ENCODE measurements around the gene IQGAP2. TPM values are rescaled to one million over a fixed set of nuclear protein-coding genes. Genes with fewer than 3 reads are reported as not detected.
"Not testable (repeated sequence)": the region's sequence is repeated elsewhere in the genome, so short reads cannot be mapped to it uniquely, and the experiment has no call there.

Gene IQGAP2
- total RNA-seq, 1 donor from 2014 or later = 14.2 TPM

- Mint-ChIP-seq H3K4me1 (peaks cover 5% of the 10 kb centered on the region), H3K4me3 (no peak overlapping the region), H3K36me3 (ENCODE audit: low read depth) (no peaks in the 10 kb centered on the region), H3K27ac (ENCODE audit: unreplicated experiment) (no peak overlapping the region), H3K9me3 (no peaks in the 10 kb centered on the region), H3K27me3 (ENCODE audit: low read depth) (no peaks in the 10 kb centered on the region)
- TF ChIP-seq, protein P1, sequence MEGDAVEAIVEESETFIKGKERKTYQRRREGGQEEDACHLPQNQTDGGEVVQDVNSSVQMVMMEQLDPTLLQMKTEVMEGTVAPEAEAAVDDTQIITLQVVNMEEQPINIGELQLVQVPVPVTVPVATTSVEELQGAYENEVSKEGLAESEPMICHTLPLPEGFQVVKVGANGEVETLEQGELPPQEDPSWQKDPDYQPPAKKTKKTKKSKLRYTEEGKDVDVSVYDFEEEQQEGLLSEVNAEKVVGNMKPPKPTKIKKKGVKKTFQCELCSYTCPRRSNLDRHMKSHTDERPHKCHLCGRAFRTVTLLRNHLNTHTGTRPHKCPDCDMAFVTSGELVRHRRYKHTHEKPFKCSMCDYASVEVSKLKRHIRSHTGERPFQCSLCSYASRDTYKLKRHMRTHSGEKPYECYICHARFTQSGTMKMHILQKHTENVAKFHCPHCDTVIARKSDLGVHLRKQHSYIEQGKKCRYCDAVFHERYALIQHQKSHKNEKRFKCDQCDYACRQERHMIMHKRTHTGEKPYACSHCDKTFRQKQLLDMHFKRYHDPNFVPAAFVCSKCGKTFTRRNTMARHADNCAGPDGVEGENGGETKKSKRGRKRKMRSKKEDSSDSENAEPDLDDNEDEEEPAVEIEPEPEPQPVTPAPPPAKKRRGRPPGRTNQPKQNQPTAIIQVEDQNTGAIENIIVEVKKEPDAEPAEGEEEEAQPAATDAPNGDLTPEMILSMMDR (conservative IDR thresholded peaks at IDR 0.05) = no peak
- DNase-seq (ENCODE audit: low read depth, low spot score) = no peak
Measured at GRCh38 chr5:76366596-76366995, 36.5 kb upstream of the IQGAP2 start.

DNA sequence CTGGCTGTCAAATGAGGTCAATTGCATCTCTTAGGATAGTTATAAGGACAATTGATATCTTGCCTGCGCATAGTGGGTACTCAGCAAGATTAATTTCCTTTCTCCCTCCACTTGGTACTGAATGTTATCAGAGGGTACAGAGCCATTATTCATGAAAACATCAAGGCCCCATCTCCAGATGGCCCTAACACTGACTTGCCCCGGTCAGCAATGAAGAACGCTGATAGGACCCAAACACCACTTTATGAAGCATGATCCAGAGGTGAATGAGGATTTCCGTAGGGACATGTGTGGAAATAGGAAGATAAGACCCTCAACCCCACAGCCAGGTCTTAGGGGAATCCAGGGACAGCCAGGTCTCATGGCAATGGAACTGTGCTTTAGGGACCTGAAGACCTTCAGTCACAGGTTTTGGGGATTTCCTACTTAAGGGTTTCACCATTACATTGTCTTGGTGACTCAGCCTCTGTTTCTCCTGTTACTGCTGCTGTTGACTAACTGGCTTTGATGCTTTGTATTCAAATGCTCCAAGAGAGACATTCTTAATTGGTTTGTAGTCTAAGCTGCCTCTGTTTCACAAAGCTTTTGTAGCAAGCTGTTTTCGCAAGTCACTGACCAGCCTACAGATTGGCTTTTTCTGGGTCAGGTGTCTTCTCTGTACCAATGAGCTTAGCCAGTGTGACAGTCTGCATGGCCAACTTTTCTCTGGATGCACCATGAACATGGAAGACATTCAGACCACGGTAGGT, 35.3 kb upstream of the IQGAP2 start:
- H3K4me1 Mint-ChIP-seq = peaks cover 15% of the 10 kb centered on the region
- TF ChIP-seq, protein P1 (conservative IDR thresholded peaks at IDR 0.05) = no peak
- no peak overlapping the region for H3K4me3 Mint-ChIP-seq
- no peaks in the 10 kb centered on the region for H3K9me3 Mint-ChIP-seq
- DNase-seq (ENCODE audit: low read depth, low spot score) = no peak
- no peaks in the 10 kb centered on the region for H3K36me3 Mint-ChIP-seq (ENCODE audit: low read depth)
- H3K27me3 Mint-ChIP-seq (ENCODE audit: low read depth) = no peaks in the 10 kb centered on the region
- no peak overlapping the region for H3K27ac Mint-ChIP-seq (ENCODE audit: unreplicated experiment)

DNA sequence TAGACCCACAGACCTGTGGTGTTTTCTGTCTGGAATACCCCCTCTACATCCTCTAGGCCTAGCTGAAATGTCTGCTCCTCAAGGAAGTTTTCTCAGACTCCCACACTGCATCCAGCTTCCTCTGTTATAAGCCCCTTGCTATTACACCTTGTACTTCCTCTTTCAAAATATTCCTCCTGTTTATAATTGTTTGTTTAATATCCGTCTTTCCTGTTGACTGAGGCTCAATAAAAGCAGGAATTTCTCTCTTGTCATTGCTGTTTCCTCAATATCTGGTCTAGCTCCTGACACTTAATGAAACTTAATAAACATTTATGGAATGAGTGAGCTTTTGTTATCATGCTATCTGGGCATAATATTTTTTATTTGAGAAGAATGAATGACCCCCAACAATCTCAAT, 34.1 kb upstream of the IQGAP2 start:
- no peaks in the 10 kb centered on the region for H3K27me3 Mint-ChIP-seq (ENCODE audit: low read depth)
- no peaks in the 10 kb centered on the region for H3K9me3 Mint-ChIP-seq
- H3K4me3 Mint-ChIP-seq = no peak overlapping the region
- peaks cover 14% of the 10 kb centered on the region for H3K4me1 Mint-ChIP-seq
- H3K27ac Mint-ChIP-seq (ENCODE audit: unreplicated experiment) = no peak overlapping the region
- TF ChIP-seq, protein P1 (conservative IDR thresholded peaks at IDR 0.05) = no peak
- no peak for DNase-seq (ENCODE audit: low read depth, low spot score)
- no peaks in the 10 kb centered on the region for H3K36me3 Mint-ChIP-seq (ENCODE audit: low read depth)

DNA sequence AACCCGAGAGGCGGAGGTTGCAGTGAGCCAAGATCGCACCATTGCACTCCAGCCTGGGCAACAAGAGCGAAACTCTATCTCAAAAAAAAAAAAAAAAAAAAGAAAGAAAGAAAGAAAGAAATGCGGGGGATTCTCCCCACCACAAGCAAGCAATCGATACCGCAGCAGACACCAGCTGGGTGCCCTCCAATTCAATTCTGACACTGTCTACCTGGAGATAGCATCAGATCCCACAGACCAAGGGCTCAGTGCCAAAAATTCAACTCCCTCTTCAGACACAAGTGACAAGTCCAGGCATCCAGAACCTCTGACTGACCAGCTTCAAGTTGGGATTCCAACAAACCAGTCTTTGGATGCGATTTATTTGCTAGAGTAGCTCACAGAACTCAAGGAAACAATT, 33.4 kb upstream of the IQGAP2 start:
- DNase-seq (ENCODE audit: low read depth, low spot score); H3K9me3 Mint-ChIP-seq; H3K4me3 Mint-ChIP-seq; H3K36me3 Mint-ChIP-seq (ENCODE audit: low read depth); H3K27me3 Mint-ChIP-seq (ENCODE audit: low read depth); H3K27ac Mint-ChIP-seq (ENCODE audit: unreplicated experiment): not testable (repeated sequence)
- H3K4me1 Mint-ChIP-seq = peaks cover 12% of the 10 kb centered on the region

- Mint-ChIP-seq H3K27ac (ENCODE audit: unreplicated experiment) (no peak overlapping the region), H3K27me3 (ENCODE audit: low read depth) (no peaks in the 10 kb centered on the region), H3K4me3 (no peak overlapping the region), H3K9me3 (no peaks in the 10 kb centered on the region), H3K4me1 (peaks cover 12% of the 10 kb centered on the region), H3K36me3 (ENCODE audit: low read depth) (no peaks in the 10 kb centered on the region)
- TF ChIP-seq, protein P1 (conservative IDR thresholded peaks at IDR 0.05) = no peak
- no peak for DNase-seq (ENCODE audit: low read depth, low spot score)
Measured at GRCh38 chr5:76371960-76372322, 31.1 kb upstream of the IQGAP2 start.

GRCh38 chr5:76372323-76373054, 30.6 kb upstream of the IQGAP2 start:
- Mint-ChIP-seq H3K4me3 (no peak overlapping the region), H3K36me3 (ENCODE audit: low read depth) (no peaks in the 10 kb centered on the region), H3K4me1 (peaks cover 12% of the 10 kb centered on the region), H3K27me3 (ENCODE audit: low read depth) (no peaks in the 10 kb centered on the region), H3K27ac (ENCODE audit: unreplicated experiment) (peak overlapping the region; percentile 61), H3K9me3 (no peaks in the 10 kb centered on the region)
- DNase-seq (ENCODE audit: low read depth, low spot score) = no peak
- TF ChIP-seq, protein P1 (conservative IDR thresholded peaks at IDR 0.05) = no peak

Measured in neural crest cell (in vitro differentiated cells).